Activated CD8-positive, alpha-beta memory T cell treated with anti-CD3 and anti-CD28 coated beads, Interleukin-2, amount 50 U/mL, for 48 hours (primary cell): ENCODE measurements around the gene ARHGEF16.

Source experiments
- DNase-seq: peaks from one replicate; pipeline ENCODE4 v3.0.0-alpha.2; 2020

ARHGEF16 gene

DNA sequence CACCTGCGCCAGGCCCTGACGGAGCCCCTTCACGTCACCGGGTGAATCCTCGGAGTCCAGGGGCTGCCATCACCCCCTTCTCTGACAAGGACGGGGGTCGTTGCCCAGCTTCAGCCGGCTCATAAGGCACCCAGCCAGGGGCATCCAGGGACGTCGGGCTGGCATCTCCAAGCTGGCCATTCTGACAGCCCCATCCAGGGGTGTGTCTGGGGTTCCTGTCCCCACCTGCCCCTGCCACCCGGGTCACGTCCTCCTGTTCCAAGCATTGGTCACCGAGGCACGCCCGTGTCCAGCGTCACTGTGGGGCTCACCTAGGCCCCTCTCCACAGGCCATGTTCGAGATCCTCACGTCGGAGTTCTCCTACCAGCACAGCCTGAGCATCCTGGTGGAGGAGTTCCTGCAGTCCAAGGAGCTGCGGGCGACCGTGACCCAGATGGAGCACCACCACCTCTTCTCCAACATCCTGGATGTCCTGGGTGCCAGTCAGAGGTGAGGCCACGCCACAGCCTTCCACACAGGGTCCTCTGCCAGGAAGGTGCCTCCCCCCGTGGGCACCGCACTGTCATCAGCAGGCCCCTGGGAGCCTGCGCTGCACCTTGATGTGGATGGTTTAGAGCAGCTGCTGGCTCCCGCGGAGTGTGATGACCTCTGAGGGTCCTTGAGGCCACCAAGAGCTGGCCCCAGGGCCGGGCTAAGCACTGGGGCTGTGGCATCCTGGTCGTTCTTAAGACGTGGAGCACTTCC is 14.8 kb downstream of the ARHGEF16 start:
- no peak for DNase-seq

DNA sequence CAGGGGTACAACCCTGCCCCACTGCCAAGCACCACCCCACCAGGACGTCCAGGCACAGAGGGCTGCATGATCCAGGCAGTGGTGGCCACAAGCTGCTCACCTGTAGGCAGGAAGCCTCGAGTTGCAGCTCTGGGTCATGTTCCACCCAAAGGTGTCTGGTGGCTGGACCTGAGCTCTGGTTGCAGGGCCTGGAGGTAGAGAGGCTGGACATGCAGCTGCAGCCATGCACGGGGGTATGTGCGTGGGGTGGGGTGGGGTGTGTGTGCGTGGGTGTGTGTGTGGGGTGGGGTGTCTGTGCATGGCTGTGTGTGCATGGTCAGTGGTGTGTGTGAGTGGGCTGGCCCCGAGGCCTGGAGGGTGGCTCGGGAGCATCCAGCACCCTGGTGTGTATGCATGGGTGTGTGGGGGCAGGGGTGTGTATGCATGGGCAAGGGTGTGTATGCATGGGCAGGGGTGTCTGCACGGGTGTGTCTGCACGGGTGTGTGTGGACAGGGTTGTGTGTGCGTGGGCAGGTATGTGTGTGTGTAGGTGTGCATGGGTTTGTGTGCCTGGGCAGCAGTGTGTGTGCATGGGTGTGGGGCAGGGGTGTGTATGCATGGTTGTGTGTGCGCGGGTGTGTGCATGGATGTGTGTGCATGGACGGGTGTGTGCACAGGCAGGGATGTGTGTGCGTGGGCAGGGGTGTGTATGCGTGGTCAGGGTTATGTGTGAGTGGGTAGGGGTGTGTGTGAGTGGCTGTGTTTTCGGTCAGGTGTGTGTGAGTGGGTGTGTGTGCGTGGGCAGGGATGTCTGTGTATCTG is 15.6 kb downstream of the ARHGEF16 start:
- no peak for DNase-seq

DNA sequence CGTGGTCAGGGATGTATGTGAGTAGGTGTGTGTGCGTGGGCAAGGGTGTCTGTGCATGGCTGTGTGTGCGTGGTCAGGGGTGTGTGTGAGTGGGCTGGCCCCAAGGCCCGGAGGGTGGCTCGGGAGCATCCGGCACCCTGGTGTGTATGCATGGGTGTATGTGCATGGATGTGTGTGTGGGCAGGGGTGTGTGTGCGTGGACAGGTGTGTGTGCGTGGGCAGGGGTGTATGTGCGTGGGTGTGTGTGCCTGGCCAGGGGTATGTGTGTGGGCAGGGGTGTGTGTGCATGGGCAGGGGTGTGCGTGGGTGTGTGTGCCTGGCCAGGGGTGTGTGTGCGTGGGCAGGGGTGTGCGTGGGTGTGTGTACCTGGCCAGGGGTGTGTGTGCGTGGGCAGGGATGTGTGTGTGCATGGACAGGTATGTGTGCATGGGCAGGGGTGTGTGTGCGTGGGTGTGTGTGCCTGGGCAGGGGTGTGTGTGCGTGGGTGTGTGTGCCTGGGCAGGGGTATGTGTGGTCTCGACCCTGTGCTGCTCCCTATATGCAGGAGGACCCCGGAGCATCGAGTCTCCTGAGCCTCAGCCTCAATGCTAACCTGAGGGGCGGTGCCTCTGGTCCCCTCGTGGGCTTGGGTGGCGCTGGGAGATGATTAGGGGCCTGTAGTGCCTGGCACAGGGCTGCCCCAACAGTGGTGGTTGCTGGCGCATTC is 16.3 kb downstream of the ARHGEF16 start:
- DNase-seq, result no peak

DNA sequence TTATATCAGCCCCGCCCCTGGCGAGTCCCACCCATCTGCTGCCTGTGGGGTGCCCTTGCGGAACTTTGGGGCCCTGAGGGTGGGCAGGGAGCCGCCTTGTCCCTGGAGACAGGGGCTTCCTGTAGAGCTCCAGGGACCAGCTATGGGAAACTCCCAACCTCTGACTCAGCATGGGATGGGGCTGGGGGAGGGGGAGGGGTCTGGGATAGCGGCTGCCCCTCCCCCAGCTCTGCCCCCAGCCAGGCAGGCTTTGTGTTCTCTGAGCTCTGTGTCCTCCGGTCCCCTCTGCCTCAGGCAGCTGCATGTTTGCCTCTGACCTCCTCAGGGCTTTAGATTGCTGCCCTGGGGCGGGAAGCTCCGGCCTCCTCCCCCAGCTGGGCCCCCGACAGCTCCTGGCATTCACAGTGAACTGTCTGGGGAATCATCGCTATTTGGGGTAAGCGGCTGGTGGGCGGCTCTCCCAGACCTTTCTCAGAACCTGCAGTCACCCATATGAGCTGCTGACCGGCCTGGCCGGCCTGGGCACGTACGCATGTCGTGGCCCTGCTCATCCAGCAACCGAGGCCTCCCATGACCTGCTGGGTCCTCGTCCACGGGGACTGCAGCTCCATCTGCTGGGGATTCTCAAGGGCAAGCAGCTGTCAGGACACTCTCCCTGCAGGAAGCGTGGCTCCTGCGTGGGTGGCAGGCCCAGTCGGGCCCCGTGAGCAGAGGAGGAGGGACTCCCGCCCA is 17.1 kb downstream of the ARHGEF16 start:
- no peak for DNase-seq

DNA sequence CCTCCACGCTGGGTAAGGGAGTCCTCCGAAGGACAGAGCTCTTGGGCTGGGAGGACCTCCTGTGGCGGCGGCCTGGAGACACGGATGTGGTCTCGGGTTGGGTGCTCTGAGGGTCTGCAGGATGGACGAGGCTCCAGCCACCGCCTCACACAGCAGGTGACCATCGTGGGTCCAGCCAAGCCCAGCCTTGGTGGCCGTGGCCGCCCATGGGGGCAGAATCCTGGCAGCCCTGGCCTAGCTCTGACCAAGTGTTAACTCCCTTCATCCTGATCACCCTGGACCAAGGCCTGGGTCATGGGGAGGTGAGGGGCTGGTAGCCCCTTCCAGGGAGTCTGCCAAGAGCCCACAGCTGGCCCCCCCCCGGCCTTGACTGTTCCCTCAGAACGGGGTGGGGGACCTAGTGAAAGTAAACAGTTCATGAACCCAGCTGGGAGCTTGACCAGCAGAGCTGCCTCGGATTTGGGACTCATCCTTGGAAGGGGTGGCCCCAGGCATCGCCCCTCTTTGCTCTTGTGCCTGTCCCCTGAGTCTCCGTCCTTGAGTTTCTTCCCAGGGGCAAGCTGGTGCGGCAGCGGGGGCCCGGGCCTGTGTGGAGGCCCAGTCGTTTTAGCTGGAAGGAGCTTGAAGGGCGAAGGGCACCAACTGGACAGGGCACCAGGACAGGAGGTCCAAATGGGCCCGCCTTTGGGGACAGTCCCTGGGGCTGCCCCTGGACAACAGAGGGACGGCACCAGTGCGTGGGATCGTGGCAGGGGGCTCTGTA is 17.8 kb downstream of the ARHGEF16 start:
- no peak for DNase-seq

DNA sequence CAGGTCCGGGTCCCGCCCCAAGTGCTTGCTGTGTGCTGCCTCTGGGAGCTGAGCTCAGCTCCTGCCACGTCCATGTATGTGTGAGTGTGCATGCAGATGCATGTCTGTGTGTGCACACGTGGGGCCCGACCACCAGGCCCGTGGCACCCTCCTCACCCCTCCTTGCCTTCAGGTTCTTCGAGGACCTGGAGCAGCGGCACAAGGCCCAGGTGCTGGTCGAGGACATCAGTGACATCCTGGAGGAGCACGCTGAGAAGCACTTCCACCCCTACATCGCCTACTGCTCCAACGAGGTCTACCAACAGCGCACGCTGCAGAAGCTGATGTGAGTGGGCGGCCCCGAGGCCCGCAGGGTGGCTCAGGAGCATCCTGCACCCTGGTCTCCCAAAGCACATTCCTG is 18.4 kb downstream of the ARHGEF16 start:
- DNase-seq, result no peak

DNA sequence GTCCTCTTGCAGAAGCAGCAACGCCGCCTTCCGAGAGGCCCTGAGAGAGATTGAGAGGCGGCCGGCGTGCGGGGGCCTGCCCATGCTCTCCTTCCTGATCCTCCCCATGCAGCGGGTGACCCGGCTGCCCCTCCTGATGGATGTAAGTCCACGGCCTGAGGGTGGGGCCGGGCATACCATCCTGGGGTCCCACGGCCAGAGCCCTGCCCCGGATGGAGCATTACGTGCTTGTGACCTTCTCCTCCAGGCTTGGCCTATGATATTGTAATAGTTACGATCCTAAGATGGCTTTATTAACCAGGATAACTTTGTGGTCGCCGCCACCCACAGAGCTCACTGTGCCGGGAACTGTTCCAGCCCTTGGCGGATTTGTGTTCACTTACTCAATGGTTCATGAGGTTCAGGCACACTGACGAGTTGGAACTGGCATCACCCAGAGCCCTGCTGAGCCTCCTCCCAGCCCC is 18.9 kb downstream of the ARHGEF16 start:
- DNase-seq, result no peak

DNA sequence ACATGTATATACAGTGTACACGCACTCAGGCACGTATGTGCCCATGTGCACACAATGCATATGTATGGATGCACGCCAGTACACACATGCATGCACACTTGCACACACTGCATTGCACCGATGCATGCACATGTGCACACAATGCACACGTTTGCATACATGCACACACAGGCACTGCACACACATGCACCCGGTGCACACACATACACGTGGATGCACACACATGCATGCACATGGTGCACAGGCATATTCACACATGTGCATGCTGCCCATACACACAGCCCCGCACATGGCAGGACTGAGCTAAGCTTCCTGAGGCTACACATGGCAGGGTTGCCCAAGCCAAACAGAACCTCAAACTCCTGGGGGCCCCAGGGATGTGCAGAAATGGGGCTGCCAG is 19.6 kb downstream of the ARHGEF16 start:
- no peak for DNase-seq

DNA sequence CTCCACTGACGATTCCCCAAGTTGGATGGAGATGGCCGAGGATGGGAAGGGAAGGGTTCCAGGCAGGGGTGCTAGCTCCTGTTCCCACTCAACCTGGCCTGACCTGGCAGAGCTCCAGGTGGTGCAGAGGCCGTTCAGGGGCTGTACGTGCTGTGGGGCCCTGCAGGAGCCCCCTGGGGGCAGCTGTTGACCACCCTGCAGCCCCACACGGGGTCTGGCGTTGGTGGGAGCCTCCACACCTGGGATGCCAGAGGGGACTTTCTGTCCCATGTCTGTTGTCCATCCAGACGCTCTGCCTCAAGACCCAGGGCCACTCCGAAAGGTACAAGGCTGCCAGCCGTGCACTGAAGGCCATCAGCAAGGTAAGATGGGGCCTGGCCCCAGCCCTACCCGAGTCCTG is 20.0 kb downstream of the ARHGEF16 start:
- no peak for DNase-seq

DNA sequence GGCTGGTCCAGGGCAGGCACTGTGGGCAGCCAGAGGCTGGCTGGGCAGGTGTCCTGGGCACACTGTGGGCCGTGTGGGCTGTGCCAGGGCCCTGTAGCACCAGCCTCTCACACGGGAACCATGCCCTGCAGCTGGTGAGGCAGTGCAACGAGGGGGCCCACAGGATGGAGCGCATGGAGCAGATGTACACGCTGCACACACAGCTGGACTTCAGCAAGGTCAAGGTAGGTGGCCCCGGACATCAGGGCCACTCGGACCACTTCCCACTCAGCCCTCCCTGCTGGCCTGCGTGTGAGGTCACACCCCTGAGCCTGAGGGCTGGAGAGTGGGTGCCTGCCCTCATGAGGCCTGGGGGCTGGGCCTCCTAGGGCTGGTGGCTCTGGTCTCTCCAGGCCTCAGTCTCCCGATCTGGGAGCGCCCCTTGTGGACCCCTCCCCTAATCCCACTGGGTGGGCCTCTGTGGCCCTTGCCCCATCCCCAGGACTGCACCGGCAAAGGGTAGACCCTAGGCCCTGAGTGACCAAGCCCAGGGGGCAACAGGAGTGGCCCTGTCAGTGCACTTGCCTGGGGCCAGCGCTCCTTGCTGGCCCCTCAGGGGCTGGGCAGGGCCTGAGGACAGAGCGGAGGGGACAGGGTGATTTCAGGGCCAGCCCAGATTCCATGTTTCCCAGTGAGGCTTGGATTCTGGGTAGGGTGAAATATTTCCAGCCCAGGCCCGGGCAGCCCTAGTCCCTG is 21.5 kb downstream of the ARHGEF16 start:
- DNase-seq, result no peak

DNA sequence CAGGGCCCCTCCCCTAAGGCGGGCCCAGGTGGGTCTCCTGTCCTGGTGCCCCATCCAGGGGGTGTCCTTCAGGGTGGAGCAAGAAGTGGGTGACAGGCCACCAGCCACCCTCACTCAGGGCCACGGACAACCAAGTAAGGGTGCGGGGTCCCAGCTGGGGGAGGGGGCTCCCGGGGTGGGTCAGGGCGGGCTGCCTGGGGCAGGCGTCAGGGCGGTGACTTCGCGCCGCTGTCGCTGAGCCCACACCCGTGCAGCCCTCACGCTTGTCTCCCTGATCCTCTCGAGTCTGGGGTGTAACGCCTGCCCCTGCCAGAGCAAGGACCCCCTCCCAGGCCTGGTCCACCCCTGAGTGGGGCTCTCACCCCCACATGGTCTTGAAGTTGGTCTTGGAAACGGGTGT is 22.2 kb downstream of the ARHGEF16 start:
- DNase-seq, result no peak

DNA sequence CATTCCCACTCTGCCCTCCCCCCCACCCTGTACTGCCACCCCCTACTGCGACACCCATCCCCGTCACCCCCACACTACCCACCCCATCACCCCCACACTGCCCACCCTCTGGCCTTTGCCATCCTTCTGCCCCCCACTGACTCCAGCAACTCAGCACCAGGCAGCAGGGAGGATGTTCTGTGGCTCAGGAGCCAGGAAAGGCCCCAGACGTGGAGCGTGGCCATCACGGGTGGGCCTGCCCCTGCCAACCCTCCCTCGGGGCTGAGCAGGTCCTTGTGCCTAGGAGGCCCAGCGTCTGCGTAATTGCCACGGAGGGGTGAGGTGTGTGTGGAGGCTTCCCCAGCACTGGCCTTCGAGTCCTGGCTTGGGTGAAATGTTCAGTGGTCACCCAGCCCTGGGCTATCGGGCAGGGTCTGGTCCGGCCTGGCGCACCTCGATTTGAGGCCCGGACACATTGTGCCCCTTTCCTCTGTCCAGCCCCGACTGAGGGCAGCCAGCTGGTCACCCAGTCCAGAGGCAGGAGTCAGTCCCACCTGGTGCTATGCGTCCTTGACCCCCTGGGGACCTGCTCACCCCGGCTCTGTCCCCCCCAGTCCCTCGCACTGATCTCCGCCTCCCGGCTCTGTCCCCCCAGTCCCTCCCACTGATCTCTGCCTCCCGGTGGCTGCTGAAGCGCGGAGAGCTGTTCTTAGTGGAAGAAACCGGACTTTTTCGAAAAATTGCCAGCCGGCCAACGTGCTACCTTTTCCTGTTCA is 23.0 kb downstream of the ARHGEF16 start:
- no peak for DNase-seq

DNA sequence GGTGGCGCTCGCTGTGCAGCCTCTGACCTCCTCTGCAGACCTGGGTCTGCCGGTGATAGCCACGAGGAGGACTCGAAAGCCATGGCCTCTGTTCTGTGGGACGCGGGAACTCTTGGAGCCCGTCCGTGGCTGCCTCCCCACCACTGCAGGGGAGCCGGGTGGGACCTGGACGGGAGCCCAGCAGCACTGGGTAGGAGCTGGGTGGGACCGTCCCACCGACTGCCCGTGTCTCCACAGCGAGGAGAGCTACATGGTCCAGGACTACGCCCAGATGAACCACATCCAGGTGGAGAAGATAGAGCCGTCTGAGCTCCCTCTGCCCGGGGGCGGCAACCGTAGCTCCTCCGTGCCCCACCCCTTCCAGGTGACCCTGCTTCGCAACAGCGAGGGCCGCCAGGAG is 23.7 kb downstream of the ARHGEF16 start:
- no peak for DNase-seq

DNA sequence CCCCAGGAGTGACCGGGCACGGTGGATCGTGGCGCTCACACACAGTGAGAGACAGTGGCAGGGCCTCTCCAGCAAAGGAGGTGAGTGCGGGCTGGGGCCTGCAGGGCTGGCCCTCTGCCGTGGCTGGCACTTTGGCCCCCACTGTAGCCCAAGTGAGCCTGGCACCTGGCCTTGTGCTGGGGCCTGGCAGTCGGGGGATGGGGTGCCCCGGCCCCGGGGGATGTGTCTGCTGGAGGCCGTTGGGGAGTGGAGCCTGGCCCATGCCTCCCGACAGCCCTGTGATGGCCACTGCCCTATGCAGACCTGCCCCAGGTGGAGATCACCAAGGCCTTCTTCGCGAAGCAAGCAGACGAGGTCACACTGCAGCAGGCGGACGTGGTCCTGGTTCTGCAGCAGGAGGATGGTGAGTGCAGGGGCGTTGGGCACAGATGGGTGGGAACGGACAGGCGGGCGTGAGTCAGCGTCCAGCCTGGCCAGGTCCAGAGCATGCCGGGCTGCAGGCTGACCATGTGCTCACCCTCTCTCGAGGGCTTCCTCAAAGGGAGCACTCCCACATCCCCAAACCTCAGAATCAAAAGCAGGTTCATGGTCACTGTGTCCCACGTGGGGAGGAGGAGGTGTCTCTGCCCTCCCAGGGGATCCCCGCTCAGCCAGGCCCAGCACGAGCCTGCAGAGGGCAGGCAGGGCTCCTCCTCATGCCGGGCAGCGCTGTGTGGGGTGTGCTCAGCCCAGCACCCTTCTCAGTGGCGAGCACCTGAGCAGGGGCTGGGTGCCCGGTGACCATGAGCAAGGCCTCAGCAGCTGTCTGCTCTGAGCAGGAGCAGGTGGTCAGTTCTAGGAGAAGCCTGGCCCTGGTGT is 25.3 kb downstream of the ARHGEF16 start:
- DNase-seq, result no peak

DNA sequence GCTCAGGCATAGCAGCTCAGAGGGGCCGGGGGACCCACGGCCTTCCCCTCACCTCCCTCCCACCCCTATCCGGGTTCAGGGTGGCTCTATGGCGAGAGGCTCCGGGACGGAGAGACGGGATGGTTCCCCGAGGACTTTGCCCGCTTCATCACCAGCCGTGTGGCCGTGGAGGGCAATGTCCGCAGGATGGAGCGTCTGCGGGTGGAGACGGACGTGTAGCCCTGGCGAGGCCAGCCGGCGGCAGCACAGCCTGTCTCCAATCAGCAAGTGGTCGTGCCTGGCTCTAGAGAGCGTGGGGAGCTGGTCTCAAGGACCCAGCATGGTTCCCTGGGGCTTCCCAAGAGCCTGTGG is 25.9 kb downstream of the ARHGEF16 start:
- no peak for DNase-seq

DNA sequence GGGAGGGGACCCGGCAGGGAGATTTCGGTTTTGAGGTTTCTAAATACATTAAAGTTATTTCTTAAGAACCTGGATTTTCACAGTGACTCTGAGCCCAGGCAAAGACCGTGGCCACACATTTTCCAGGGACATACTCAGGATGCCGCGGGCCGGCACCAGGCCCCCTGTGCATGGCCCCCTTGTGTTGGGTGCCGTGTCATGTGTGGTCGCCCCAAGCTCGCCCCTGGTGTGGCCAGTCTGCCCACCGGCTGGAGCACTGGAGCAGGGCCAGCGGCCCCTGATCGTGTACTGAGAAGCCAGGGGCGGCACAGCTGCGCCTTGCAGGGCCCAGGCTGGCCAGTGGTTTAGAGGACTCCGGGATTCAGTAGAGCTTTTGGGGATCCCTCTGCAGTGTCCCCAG is 26.6 kb downstream of the ARHGEF16 start:
- DNase-seq, result no peak

DNA sequence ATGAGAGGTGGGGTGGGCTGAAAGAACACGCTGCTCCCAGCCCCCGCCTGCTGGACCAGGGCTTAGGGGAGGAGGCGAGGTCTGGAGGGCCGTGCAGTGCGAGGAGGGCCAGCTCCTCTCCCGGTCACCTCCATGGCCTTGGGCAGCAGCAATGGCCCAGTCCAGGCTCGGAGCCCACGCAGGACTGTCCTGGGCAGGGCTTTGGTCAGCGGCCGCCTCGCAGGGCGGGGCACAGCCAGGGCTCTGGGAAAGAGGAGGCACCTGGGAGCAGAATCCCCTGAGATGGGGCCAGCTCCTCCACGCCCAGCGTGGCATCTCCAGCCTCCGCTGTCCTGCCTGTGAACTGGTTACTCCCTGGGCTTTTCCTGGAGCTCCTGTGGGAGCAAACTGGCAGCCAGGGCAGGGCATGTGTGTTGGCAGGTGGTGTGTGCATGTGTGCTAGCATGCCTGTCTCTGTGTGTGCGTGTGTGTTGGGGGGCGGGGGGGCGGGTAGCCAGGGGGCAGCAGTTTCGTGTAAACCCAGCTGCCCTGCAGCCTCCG is 27.4 kb downstream of the ARHGEF16 start:
- no peak for DNase-seq

DNA sequence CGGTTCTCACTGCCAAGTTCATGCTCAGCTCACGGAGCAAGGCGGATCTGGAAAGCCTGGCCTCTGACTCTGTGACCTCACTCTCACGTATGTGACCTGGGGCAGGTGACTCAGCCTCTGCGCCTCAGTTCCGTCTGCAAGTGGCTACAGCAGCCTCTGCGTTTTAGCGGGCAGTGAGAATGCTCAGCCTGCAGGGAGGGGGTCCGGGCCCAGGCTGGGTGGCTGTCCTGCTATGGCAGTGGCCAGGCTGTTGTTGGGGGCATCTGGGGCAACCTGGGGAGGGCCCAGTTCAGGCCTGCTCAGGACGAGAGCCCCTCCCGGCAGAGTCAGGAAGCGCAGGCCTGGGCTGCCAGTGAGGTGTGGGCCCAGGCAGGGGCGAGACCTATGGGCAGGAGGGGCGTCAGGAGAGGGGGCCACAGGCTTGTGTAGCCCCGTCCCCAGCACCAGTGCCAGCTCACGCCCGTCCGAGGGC is 27.9 kb downstream of the ARHGEF16 start:
- no peak for DNase-seq

DNA sequence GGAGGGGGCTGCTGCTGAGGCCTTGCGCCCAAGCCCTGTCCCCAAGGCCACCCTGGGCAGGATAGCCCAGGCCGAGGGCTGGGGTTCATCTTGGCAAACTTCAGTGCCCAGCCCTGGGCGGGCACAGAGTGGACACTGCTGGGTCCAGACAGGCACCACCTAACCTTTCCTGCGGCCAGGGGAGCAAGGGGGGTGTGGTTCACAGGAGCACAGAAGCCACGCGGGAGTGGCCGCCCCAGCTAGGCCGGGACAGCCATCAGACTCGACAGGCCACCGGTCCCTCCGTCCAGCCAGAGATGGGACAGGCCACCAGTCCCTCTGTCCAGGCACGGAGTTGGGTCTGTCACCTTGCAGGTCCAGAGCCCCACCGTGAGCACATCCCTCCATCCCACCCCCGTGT is 28.9 kb downstream of the ARHGEF16 start:
- no peak for DNase-seq
